ENCODE data around the gene UBIAD1. TPM values are rescaled to one million over a fixed set of nuclear protein-coding genes. Genes with fewer than 3 reads are reported as not detected.

The UBIAD1 gene
- total and polyA plus RNA-seq, 9 of the 15 experiments (the other 6 are each of a cell fraction or from before 2014, with no cell fraction given), result 6.2 to 34.3 (median 22.3) TPM

- Histone ChIP-seq H3K27me3 (ENCODE audit: control insufficient read depth in 2 of 2, insufficient read depth in 2 of 2, low read length in 2 of 2) (peaks cover 44 to 74% of the 10 kb centered on the region in 2 experiments; a peak in 4 of 5 replicates), H3K4me2 (ENCODE audit: insufficient read depth, low read length) (no peak overlapping the region), H3K9me1 (ENCODE audit: control insufficient read depth, insufficient read depth, low read length) (no peaks in the 10 kb centered on the region), H3K4me3 (no peak overlapping the region), H3K27ac (ENCODE audit: extremely low read depth, low read depth, low read length) (no peak overlapping the region), H4K20me1 (replicated peaks; ENCODE audit: control insufficient read depth, insufficient read depth, low read length) (peaks cover 10% of the 10 kb centered on the region), H3K4me1 (replicated peaks in 1 of 2; ENCODE audit: control insufficient read depth in 2 of 2, insufficient read depth in 2 of 2, low read length in 2 of 2) (no peaks in the 10 kb centered on the region), H3K36me3 (ENCODE audit: control insufficient read depth, insufficient read depth, low read length) (no peaks in the 10 kb centered on the region), H3K79me2 (ENCODE audit: control insufficient read depth, insufficient read depth, low read length) (no peaks in the 10 kb centered on the region), H3K9me3 (replicated peaks; ENCODE audit: control insufficient read depth, insufficient read depth, low read depth, low read length) (no peaks in the 10 kb centered on the region), H2AFZ (ENCODE audit: low read depth, low read length) (no peak overlapping the region), H3K9ac (ENCODE audit: insufficient read depth in 1 of 2, low read depth in 2 of 2, low read length in 2 of 2) (no peak overlapping the region)
- WGBS (ENCODE audit: insufficient coverage, low coverage, missing lambda C conversion rate), result 2% methylated on average over 7 of the region's 7 CpGs
- ATAC-seq (peak; percentile 72), FAIRE-seq (no peak), DNase-seq (ENCODE audit: extremely low read depth in 1 of 4, low spot score in 3 of 4) (no peak)
- intact Hi-C loops (cut with micrococcal nuclease) (no loop called here), in situ Hi-C loops (cut with MboI) (no loop called here)
- CTCF ChIA-PET (ENCODE audit: low intra/inter-chr PET ratio), result interaction anchor here (0.6 kb wide), 1 partner anchor 8 kb away, joined by 3 read pairs; no protein-coding TSS in a partner anchor
- POLR2A ChIA-PET, result interaction anchor here (1.0 kb wide), 1 partner anchor 35 kb away, joined by 3 read pairs; no protein-coding TSS in a partner anchor
- TF ChIP-seq ZBTB7A (IDR thresholded peaks at IDR 0.05; ENCODE audit: borderline replicate concordance, control insufficient read depth, low read depth, low read length) (no peak), ID3 (CRISPR knock-in tag; IDR thresholded peaks at IDR 0.05) (no peak), ID3 (tag; IDR thresholded peaks at IDR 0.05) (no peak), PTRF (tag; IDR thresholded peaks at IDR 0.05) (no peak), NONO (IDR thresholded peaks at IDR 0.05; ENCODE audit: low read depth in 2 of 2, low read length in 1 of 2) (no peak), RAD21 (CRISPR knock-in tag; conservative IDR thresholded peaks at IDR 0.05 in 1 of 2, IDR thresholded peaks at IDR 0.05 in 1 of 2) (peak in 1 of 2 experiments; percentile 31; a peak in 1 of 4 replicates), CBX8 (IDR thresholded peaks at IDR 0.05; ENCODE audit: borderline replicate concordance, extremely low read depth, low read depth, low read length, poor library complexity, severe bottlenecking) (no peak), SMC3 (conservative IDR thresholded peaks at IDR 0.05; ENCODE audit: insufficient read depth, low read depth, low read length) (0 out of 2 replicates have a peak, but pooled peaks have one; percentile 6), KAT8 (IDR thresholded peaks at IDR 0.05; ENCODE audit: low read depth) (no peak)
- TF ChIP-seq, protein P1, sequence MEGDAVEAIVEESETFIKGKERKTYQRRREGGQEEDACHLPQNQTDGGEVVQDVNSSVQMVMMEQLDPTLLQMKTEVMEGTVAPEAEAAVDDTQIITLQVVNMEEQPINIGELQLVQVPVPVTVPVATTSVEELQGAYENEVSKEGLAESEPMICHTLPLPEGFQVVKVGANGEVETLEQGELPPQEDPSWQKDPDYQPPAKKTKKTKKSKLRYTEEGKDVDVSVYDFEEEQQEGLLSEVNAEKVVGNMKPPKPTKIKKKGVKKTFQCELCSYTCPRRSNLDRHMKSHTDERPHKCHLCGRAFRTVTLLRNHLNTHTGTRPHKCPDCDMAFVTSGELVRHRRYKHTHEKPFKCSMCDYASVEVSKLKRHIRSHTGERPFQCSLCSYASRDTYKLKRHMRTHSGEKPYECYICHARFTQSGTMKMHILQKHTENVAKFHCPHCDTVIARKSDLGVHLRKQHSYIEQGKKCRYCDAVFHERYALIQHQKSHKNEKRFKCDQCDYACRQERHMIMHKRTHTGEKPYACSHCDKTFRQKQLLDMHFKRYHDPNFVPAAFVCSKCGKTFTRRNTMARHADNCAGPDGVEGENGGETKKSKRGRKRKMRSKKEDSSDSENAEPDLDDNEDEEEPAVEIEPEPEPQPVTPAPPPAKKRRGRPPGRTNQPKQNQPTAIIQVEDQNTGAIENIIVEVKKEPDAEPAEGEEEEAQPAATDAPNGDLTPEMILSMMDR (IDR thresholded peaks at IDR 0.05 in 2 of 3, conservative IDR thresholded peaks at IDR 0.05 in 1 of 3; ENCODE audit: insufficient read depth in 2 of 3, low read depth in 1 of 3, low read length in 3 of 3), result peak; percentile 35 to 70 (median 36); a peak in 5 of 6 replicates
- TF ChIP-seq, protein P2, sequence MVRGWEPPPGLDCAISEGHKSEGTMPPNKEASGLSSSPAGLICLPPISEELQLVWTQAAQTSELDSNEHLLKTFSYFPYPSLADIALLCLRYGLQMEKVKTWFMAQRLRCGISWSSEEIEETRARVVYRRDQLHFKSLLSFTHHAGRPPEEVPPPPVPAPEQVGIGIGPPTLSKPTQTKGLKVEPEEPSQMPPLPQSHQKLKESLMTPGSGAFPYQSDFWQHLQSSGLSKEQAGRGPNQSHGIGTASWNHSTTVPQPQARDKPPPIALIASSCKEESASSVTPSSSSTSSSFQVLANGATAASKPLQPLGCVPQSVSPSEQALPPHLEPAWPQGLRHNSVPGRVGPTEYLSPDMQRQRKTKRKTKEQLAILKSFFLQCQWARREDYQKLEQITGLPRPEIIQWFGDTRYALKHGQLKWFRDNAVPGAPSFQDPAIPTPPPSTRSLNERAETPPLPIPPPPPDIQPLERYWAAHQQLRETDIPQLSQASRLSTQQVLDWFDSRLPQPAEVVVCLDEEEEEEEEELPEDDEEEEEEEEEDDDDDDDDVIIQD (CRISPR knock-in tag; IDR thresholded peaks at IDR 0.05), result no peak
- no TSS peak for BruUV-seq (replicated peaks)
These were observed 36.4 kb downstream of the UBIAD1 start for GRCh38 chr1:11309385-11309784.
